Right atrium auricular region (tissue), 2 donors: ENCODE measurements around the gene ERBIN. TPM values are rescaled to one million over a fixed set of nuclear protein-coding genes. Genes with fewer than 3 reads are reported as not detected.

Experiments
- DNase-seq: peaks from one replicate; pipeline ENCODE4 v3.0.0-alpha.2; 2019; ENCODE audit warnings: low spot score
- H3K27ac ChIP-seq, 2 donors: fragments of 200-600 bp; sonication (generic); 1 replicate in 1 of 2; 2 replicates in 1 of 2; pipeline ENCODE4 v1.5.1; 2016 to 2019
- H3K27me3 ChIP-seq, 2 donors: fragments of 200-600 bp; sonication (generic); one replicate each; pipeline versions ENCODE4 v1.5.1 to v1.6.0; 2017 to 2019
- H3K36me3 ChIP-seq: fragments of 200-600 bp; sonication (generic); one replicate; pipeline ENCODE4 v1.5.1; 2016
- H3K4me1 ChIP-seq, 2 donors: fragments of 200-600 bp; sonication (generic); one replicate each; pipeline versions ENCODE4 v1.5.1 to v1.6.0; 2017 to 2019
- H3K4me3 ChIP-seq, 2 donors: fragments of 200-600 bp; sonication (generic); 1 replicate in 1 of 2; 2 replicates in 1 of 2; pipeline ENCODE4 v1.5.1; 2017 to 2019; ENCODE audit warnings: mild to moderate bottlenecking in 1 of 2, moderate library complexity in 1 of 2
- H3K9me3 ChIP-seq, 2 donors: fragments of 200-600 bp; sonication (generic); one replicate each; pipeline ENCODE4 v1.5.1; 2019
- CTCF ChIP-seq, 2 donors: fragments of 200-600 bp; sonication (generic); IDR thresholded peaks; one replicate each; pipeline ENCODE4 v1.5.1; 2019; ENCODE audit warnings: antibody characterized with exemption in 2 of 2
- total RNA-seq, 2 donors: library from RNA; depleted of rRNA; stranded (reverse); fragments of >200 nt; gene quantifications; one replicate each; pipeline ENCODE4 v1.1.0, GENCODE V29; 2016

The ERBIN gene
- total RNA-seq, 2 donors from 2014 or later: 33.0 to 38.2 TPM

GRCh38 chr5:66012271-66012670 lies 85.9 kb downstream of the ERBIN start:
- no peak for DNase-seq
- no peak for TF ChIP-seq CTCF (IDR thresholded peaks at IDR 0.05)
- Histone ChIP-seq H3K4me1 (peaks cover 0 to 2% of the 10 kb centered on the region in 2 donors), H3K4me3 (no peak overlapping the region), H3K27ac (no peak overlapping the region), H3K27me3 (no peaks in the 10 kb centered on the region), H3K9me3 (no peaks in the 10 kb centered on the region), H3K36me3 (no peaks in the 10 kb centered on the region)

- Histone ChIP-seq H3K4me3 (no peak overlapping the region), H3K36me3 (no peaks in the 10 kb centered on the region), H3K4me1 (peaks cover 0 to 2% of the 10 kb centered on the region in 2 donors), H3K9me3 (no peaks in the 10 kb centered on the region), H3K27me3 (no peaks in the 10 kb centered on the region), H3K27ac (no peak overlapping the region)
- no peak for DNase-seq
- no peak for TF ChIP-seq CTCF (IDR thresholded peaks at IDR 0.05)
Observed at GRCh38 chr5:66013397-66013796, 87.0 kb downstream of the ERBIN start.

- TF ChIP-seq CTCF (IDR thresholded peaks at IDR 0.05): no peak
- no peak for DNase-seq
- Histone ChIP-seq H3K4me1 (peaks cover 0 to 2% of the 10 kb centered on the region in 2 donors), H3K27me3 (no peaks in the 10 kb centered on the region), H3K4me3 (no peak overlapping the region), H3K9me3 (no peaks in the 10 kb centered on the region), H3K27ac (no peak overlapping the region), H3K36me3 (no peaks in the 10 kb centered on the region)
Observed at GRCh38 chr5:66013906-66014305, 87.5 kb downstream of the ERBIN start.

GRCh38 chr5:66015196-66015960 lies 89.0 kb downstream of the ERBIN start:
- H3K36me3 ChIP-seq: no peaks in the 10 kb centered on the region
- H3K4me3 ChIP-seq: no peak overlapping the region
- H3K9me3 ChIP-seq: no peaks in the 10 kb centered on the region
- peaks cover 0 to 2% of the 10 kb centered on the region in 2 donors for H3K4me1 ChIP-seq
- no peak for TF ChIP-seq CTCF (IDR thresholded peaks at IDR 0.05)
- no peak for DNase-seq
- no peak overlapping the region for H3K27ac ChIP-seq
- no peaks in the 10 kb centered on the region for H3K27me3 ChIP-seq

GRCh38 chr5:66021585-66021984 lies 95.2 kb downstream of the ERBIN start:
- TF ChIP-seq CTCF (IDR thresholded peaks at IDR 0.05): no peak
- DNase-seq: no peak
- no peak overlapping the region for H3K27ac ChIP-seq
- H3K27me3 ChIP-seq: no peaks in the 10 kb centered on the region
- H3K36me3 ChIP-seq: peaks cover 7% of the 10 kb centered on the region
- H3K4me1 ChIP-seq: no peaks in the 10 kb centered on the region
- H3K9me3 ChIP-seq: no peaks in the 10 kb centered on the region
- H3K4me3 ChIP-seq: no peak overlapping the region

GRCh38 chr5:66039296-66039695 lies 112.9 kb downstream of the ERBIN start:
- Histone ChIP-seq H3K9me3 (no peaks in the 10 kb centered on the region), H3K27me3 (no peaks in the 10 kb centered on the region), H3K36me3 (peaks cover 45% of the 10 kb centered on the region), H3K4me3 (no peak overlapping the region), H3K27ac (no peak overlapping the region), H3K4me1 (no peaks in the 10 kb centered on the region)
- DNase-seq: no peak
- TF ChIP-seq CTCF (IDR thresholded peaks at IDR 0.05): no peak
